Left lung (tissue), 10 donors: ENCODE results near the gene TWNK. TPM values are rescaled to one million over a fixed set of nuclear protein-coding genes. Genes with fewer than 3 reads are reported as not detected.

Experiments used
- ATAC-seq: fragments of 200-7000 bp; cut with Tn5 transposase; one replicate; pipeline ENCODE4 v1.9.1; 2020; ENCODE audit warnings: moderate library complexity
- DNase-seq, 4 donors: peaks; one replicate each; pipeline ENCODE4 v3.0.0-alpha.2; 2013 to 2020
- H3K27ac ChIP-seq, 2 donors: fragments of 200-600 bp; sonication (generic) in 1 of 2; one replicate each; pipeline versions ENCODE4 v1.5.0 to v1.8.0; 2020 to 2021
- H3K27me3 ChIP-seq, 2 donors: fragments of 200-600 bp; sonication (generic) in 1 of 2; one replicate each; pipeline versions ENCODE4 v1.5.0 to v1.8.0; 2020 to 2021
- H3K36me3 ChIP-seq, 2 donors: fragments of 200-600 bp; sonication (generic) in 1 of 2; one replicate each; pipeline versions ENCODE4 v1.5.0 to v1.8.0; 2020 to 2021
- H3K4me1 ChIP-seq, 2 donors: fragments of 200-600 bp; one replicate each; pipeline ENCODE4 v1.8.0; 2021
- H3K4me3 ChIP-seq, 2 donors: fragments of 200-600 bp; sonication (generic) in 1 of 2; one replicate each; pipeline versions ENCODE4 v1.5.0 to v1.8.0; 2020 to 2021; ENCODE audit warnings: mild to moderate bottlenecking in 1 of 2
- H3K9me3 ChIP-seq, 2 donors: fragments of 200-600 bp; sonication (generic) in 1 of 2; one replicate each; pipeline versions ENCODE4 v1.5.0 to v1.8.0; 2020 to 2021
- intact Hi-C, 2 donors: fragments of 100-400 bp; cut with DNase I; formaldehyde crosslinking; loops; one replicate each; pipeline versions ENCODE4 v1.11.2 to v1.14.2; 2022
- polyA plus RNA-seq, 6 donors: library from polyadenylated mRNA; unstranded; fragments of 120-200 nt; gene quantifications; one replicate each; pipeline ENCODE4 v1.2.1, GENCODE V29; 2013; ENCODE audit not compliant: insufficient read length in 6 of 6
- total RNA-seq, 2 donors: library from RNA; stranded (reverse); fragmentation: NEBNext Ultra II Directional; extraction: Animal tissue kit (Norgen Biotek cat#: 25700); gene quantifications; one replicate each; pipeline ENCODE4 v1.2.1, GENCODE V29; 2021
- TF ChIP-seq, protein P1 (sequence below), 2 donors: fragments of 200-600 bp; sonication (generic) in 1 of 2; IDR thresholded peaks; one replicate each; pipeline versions ENCODE4 v1.5.0 to v1.8.0; 2021; ENCODE audit warnings: antibody characterized with exemption in 2 of 2
- donor health status: DM: no; HTN: yes; CAD: no.
- donor health status: DM: no; HTN: no; CAD: no.

TWNK gene
- total and polyA plus RNA-seq, 8 donors = 3.4 to 12.5 (median 10.3) TPM

DNA sequence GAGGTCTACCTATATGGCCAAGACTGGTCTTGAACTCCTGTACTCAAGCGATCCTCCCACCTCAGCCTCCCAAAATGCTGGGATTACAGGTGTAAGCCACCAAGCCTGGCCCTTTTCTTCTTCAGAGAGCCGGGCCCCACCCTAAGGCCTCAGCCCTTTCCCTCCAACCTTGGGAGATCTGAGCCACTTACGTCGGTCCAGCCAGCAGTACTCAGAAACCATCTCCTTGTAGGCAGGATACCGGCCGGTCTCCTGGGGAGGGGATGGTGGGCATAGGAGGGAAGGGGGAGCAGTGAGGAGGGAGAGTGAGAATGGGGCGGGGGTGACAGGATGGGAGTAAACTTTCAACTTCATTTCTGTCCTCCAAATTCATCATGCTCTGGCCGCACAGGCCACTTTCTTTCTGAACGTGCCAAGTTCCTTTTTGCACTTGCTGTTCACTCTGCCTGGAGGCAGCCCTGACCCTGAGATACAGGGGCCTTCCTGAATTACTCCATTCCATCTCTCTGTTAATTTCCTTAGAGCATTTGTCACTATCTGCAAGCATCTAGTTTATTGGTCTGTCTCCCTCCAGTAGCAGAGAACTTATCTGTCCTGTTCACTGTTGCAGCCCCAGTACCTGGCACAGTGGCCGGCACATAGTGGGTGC, 33.2 kb downstream of the TWNK start:
- Histone ChIP-seq H3K36me3 (no peaks in the 10 kb centered on the region), H3K27me3 (peaks cover 0 to 33% of the 10 kb centered on the region in 2 donors), H3K4me1 (peaks cover 0 to 12% of the 10 kb centered on the region in 2 donors), H3K27ac (no peak overlapping the region), H3K4me3 (no peak overlapping the region), H3K9me3 (no peaks in the 10 kb centered on the region)
- DNase-seq = no peak
- ATAC-seq = no peak
- TF ChIP-seq, protein P1, sequence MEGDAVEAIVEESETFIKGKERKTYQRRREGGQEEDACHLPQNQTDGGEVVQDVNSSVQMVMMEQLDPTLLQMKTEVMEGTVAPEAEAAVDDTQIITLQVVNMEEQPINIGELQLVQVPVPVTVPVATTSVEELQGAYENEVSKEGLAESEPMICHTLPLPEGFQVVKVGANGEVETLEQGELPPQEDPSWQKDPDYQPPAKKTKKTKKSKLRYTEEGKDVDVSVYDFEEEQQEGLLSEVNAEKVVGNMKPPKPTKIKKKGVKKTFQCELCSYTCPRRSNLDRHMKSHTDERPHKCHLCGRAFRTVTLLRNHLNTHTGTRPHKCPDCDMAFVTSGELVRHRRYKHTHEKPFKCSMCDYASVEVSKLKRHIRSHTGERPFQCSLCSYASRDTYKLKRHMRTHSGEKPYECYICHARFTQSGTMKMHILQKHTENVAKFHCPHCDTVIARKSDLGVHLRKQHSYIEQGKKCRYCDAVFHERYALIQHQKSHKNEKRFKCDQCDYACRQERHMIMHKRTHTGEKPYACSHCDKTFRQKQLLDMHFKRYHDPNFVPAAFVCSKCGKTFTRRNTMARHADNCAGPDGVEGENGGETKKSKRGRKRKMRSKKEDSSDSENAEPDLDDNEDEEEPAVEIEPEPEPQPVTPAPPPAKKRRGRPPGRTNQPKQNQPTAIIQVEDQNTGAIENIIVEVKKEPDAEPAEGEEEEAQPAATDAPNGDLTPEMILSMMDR (IDR thresholded peaks at IDR 0.05) = no peak
- intact Hi-C loops = no loop called here

GRCh38 chr10:101021239-101021638, 33.9 kb downstream of the TWNK start:
- ATAC-seq = no peak
- Histone ChIP-seq H3K4me1 (peaks cover 0 to 12% of the 10 kb centered on the region in 2 donors), H3K27me3 (peaks cover 0 to 30% of the 10 kb centered on the region in 2 donors), H3K27ac (no peak overlapping the region), H3K36me3 (no peaks in the 10 kb centered on the region), H3K4me3 (no peak overlapping the region), H3K9me3 (no peaks in the 10 kb centered on the region)
- DNase-seq = no peak
- intact Hi-C loops = no loop called here
- TF ChIP-seq, protein P1 (IDR thresholded peaks at IDR 0.05) = no peak

DNA sequence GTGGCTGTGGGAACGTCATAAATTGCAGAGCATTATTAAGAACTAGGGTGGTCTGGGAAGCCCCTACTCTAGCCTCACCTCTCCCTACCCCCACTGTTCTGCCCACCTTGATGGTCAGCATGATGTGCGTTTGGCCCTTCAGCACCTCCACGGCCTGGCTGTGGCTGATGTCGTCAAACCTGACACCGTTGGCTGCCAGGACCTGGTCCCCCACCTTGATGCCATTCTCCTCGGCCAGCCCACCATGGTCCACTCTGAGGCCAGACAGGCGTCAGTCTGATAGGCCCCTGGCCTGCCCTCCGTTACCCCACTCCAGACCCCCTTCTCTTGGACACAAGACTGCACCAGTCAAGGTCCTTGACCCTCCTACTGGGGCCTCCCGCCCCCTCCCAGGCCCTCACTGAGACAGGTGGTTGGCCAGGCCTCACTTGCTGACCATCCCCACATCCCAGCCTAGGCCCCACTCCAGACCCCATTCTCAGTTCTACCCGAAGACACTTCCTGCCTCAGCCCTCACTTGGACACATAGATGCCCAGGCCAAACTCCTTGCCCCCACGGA, 34.4 kb downstream of the TWNK start:
- no peak overlapping the region for H3K4me3 ChIP-seq
- H3K36me3 ChIP-seq = no peaks in the 10 kb centered on the region
- H3K27me3 ChIP-seq = peaks cover 0 to 25% of the 10 kb centered on the region in 2 donors
- ATAC-seq (no peak), DNase-seq (no peak)
- no peaks in the 10 kb centered on the region for H3K9me3 ChIP-seq
- peaks cover 0 to 12% of the 10 kb centered on the region in 2 donors for H3K4me1 ChIP-seq
- H3K27ac ChIP-seq = no peak overlapping the region
- TF ChIP-seq, protein P1 (IDR thresholded peaks at IDR 0.05) = no peak
- intact Hi-C loops = no loop called here

DNA sequence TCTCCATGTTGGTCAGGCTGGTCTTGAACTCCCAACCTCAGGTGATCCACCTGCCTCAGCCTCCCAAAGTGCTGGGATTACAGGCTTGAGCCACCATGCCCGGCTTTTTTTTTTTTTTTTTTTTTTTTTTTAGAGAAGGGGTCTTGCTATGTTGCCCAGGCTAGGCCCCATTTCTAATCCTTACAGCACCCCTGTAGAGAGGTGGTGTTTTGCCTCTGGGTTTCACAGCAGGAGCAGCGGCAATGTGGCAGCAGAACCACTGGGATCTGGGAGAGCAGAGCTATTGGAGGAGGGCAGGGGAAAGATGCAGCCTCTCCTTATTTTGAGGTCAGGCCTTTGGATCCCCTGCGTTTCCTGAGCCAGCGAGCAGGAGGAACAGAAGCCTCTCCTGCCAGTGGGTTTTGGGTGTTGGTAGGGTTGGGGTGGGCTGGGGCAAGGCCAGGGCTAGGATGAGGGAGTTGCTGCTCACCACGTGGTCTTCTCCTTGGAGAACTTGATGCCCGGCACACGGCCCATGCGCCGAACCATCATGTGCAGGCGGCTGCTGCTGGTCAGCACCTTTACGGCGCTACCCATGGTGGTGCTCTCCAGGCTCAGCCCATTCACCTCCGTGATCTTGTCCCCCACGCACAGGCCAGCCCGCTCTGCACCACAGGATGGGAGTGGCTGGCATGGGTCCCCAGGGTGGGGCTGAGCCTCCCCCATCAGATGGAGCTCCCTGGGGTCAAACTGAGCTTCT, 35.8 kb downstream of the TWNK start:
- no peaks in the 10 kb centered on the region for H3K36me3 ChIP-seq
- H3K27ac ChIP-seq = no peak overlapping the region
- no peak for ATAC-seq
- no peak overlapping the region for H3K4me3 ChIP-seq
- intact Hi-C loops = no loop called here
- H3K27me3 ChIP-seq = peaks cover 0 to 11% of the 10 kb centered on the region in 2 donors
- peaks cover 0 to 11% of the 10 kb centered on the region in 2 donors for H3K4me1 ChIP-seq
- no peak for DNase-seq
- TF ChIP-seq, protein P1 (IDR thresholded peaks at IDR 0.05) = no peak
- H3K9me3 ChIP-seq = no peaks in the 10 kb centered on the region

DNA sequence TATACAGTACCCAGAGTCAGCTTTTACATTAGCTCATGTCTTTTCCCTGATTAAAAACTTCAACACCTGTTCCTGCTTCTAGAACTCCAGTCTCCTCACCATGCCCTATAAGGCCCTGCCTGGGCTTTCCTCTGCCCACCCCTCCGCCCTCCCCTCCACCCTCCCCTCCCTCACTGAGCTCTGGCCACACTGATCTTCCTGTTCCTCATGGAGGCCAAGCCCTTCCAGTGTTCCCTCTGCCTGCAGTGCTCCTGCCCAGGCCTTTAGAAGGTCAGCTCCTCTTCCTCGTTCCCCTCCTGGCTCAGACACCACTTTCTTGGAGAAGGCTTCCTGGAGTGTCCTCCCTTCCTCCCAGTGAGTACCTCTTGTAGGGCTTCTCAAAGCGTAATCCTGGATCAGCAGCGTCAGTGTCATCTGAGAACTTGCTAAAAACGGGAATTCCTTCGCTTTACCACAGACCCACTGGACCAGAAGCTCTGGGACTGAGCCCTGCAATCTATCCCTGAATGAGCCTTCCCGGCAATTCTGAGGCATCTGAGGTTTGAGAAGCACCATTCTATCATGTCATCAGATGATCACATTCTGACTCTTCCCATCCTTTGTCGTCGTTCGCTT, 39.9 kb downstream of the TWNK start:
- no peaks in the 10 kb centered on the region for H3K36me3 ChIP-seq
- no peak overlapping the region for H3K4me3 ChIP-seq
- TF ChIP-seq, protein P1 (IDR thresholded peaks at IDR 0.05) = no peak
- peaks cover 0 to 8% of the 10 kb centered on the region in 2 donors for H3K4me1 ChIP-seq
- intact Hi-C loops = no loop called here
- no peaks in the 10 kb centered on the region for H3K9me3 ChIP-seq
- peaks cover 4 to 21% of the 10 kb centered on the region in 2 donors for H3K27me3 ChIP-seq
- no peak for ATAC-seq
- H3K27ac ChIP-seq = no peak overlapping the region
- DNase-seq = no peak
